Stimulated activated CD8-positive, alpha-beta memory T cell treated with anti-CD3 and anti-CD28 coated beads, Interleukin-7, amount 100 ng/mL, for 48 hours (primary cell): ENCODE data around the gene POLR2L.

ENCODE experiments used
- DNase-seq, 2 donors: peaks; one replicate each; pipeline ENCODE4 v3.0.0-alpha.2; 2020; ENCODE audit warnings: low read depth in 1 of 2; ENCODE audit errors: extremely low read depth in 1 of 2

POLR2L gene

GRCh38 chr11:869399-870126 lies 27.2 kb upstream of the POLR2L start:
- DNase-seq = no peak

GRCh38 chr11:868802-869201 lies 26.5 kb upstream of the POLR2L start:
- no peak for DNase-seq

- no peak for DNase-seq
Measured at GRCh38 chr11:868394-868793, 26.1 kb upstream of the POLR2L start.

- no peak for DNase-seq
Measured at GRCh38 chr11:867856-868358, 25.6 kb upstream of the POLR2L start.

GRCh38 chr11:866481-866880 lies 24.2 kb upstream of the POLR2L start:
- no peak for DNase-seq

- no peak for DNase-seq
Measured at GRCh38 chr11:865462-866430, 23.4 kb upstream of the POLR2L start.

- no peak for DNase-seq
Measured at GRCh38 chr11:864898-865297, 22.6 kb upstream of the POLR2L start.

GRCh38 chr11:863910-864827 lies 21.8 kb upstream of the POLR2L start:
- no peak for DNase-seq

- no peak for DNase-seq
Measured at GRCh38 chr11:863023-863909, 20.9 kb upstream of the POLR2L start.

- DNase-seq = no peak
Measured at GRCh38 chr11:862696-863022, 20.3 kb upstream of the POLR2L start.

- DNase-seq = no peak
Measured at GRCh38 chr11:862081-862661, 19.8 kb upstream of the POLR2L start.

GRCh38 chr11:861105-861479 lies 18.8 kb upstream of the POLR2L start:
- DNase-seq = no peak

- no peak for DNase-seq
Measured at GRCh38 chr11:860234-861104, 18.1 kb upstream of the POLR2L start.

GRCh38 chr11:859394-860131 lies 17.2 kb upstream of the POLR2L start:
- DNase-seq = no peak

- no peak for DNase-seq
Measured at GRCh38 chr11:858762-859339, 16.5 kb upstream of the POLR2L start.

- DNase-seq = no peak
Measured at GRCh38 chr11:858053-858761, 15.9 kb upstream of the POLR2L start.

- no peak for DNase-seq
Measured at GRCh38 chr11:856397-856796, 14.1 kb upstream of the POLR2L start.
